ENCODE measurements around the gene EIPR1. TPM values are rescaled to one million over a fixed set of nuclear protein-coding genes. Genes with fewer than 3 reads are reported as not detected.

The EIPR1 gene
- total RNA-seq, 2 experiments from 2014 or later: 33.6 to 35.1 TPM

- intact Hi-C loops (cut with micrococcal nuclease): no loop called here
- Mint-ChIP-seq H3K9me3 (peaks cover 8% of the 10 kb centered on the region), H3K27ac (no peak overlapping the region), H3K36me3 (ENCODE audit: low read depth) (peaks cover 29% of the 10 kb centered on the region), H3K4me1 (ENCODE audit: low read depth) (no peaks in the 10 kb centered on the region), H3K27me3 (ENCODE audit: low read depth) (no peaks in the 10 kb centered on the region), H3K4me3 (no peak overlapping the region)
- CTCF ChIA-PET: no interaction called here
- DNase-seq: no peak
Observed at GRCh38 chr2:3345621-3346020, 32.0 kb downstream of the EIPR1 start.

DNA sequence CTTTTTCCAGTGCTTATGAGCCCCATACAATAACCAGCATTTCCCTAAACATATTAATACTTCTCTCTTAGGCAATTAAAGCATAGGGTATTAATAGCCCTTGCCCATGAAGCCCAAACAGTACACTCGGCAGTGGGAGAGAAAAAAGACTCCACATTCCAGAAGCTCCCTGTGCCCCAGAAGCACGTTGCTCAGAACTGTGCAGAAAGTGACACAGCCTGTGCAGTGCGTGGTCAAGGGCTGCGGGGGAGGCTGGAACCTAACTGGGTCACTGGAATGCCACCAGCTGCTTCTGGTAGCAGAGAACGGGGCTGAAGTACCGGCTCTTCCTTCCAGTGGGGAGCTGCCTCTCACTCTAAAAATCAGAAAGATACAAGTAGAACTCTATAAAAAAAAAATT lies 32.7 kb downstream of the EIPR1 start:
- DNase-seq: no peak
- H3K4me1 Mint-ChIP-seq (ENCODE audit: low read depth): no peaks in the 10 kb centered on the region
- intact Hi-C loops (cut with micrococcal nuclease): no loop called here
- no peak overlapping the region for H3K27ac Mint-ChIP-seq
- CTCF ChIA-PET: no interaction called here
- H3K27me3 Mint-ChIP-seq (ENCODE audit: low read depth): no peaks in the 10 kb centered on the region
- H3K9me3 Mint-ChIP-seq: peaks cover 1% of the 10 kb centered on the region
- H3K36me3 Mint-ChIP-seq (ENCODE audit: low read depth): peaks cover 24% of the 10 kb centered on the region
- no peak overlapping the region for H3K4me3 Mint-ChIP-seq

- peaks cover 18% of the 10 kb centered on the region for H3K36me3 Mint-ChIP-seq (ENCODE audit: low read depth)
- no peaks in the 10 kb centered on the region for H3K4me1 Mint-ChIP-seq (ENCODE audit: low read depth)
- CTCF ChIA-PET: no interaction called here
- no peak for DNase-seq
- no peaks in the 10 kb centered on the region for H3K27me3 Mint-ChIP-seq (ENCODE audit: low read depth)
- no peaks in the 10 kb centered on the region for H3K9me3 Mint-ChIP-seq
- intact Hi-C loops (cut with micrococcal nuclease): no loop called here
- no peak overlapping the region for H3K4me3 Mint-ChIP-seq
- H3K27ac Mint-ChIP-seq: no peak overlapping the region
Observed at GRCh38 chr2:3343012-3343411, 34.6 kb downstream of the EIPR1 start.

DNA sequence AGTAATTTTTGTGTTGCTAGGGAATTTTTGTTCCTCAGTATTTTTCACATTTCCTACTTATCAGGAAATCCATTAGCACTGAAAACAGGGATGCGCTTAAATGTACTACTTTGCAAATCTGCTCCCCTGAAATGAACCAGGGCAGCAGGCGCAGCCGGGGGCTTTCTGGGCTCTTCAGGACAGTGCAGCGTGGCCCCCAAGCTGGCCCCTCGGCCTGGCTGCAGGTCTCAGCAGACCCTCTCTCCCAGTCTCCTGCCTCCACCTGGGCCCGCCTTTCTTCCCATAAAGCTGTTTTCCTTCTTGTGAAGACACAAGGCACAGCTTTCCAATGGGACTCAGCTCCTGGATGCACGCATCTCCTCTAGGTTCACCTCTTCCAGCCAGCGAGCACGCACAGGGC lies 35.3 kb downstream of the EIPR1 start:
- CTCF ChIA-PET: no interaction called here
- Mint-ChIP-seq H3K36me3 (ENCODE audit: low read depth) (peaks cover 17% of the 10 kb centered on the region), H3K9me3 (no peaks in the 10 kb centered on the region), H3K4me1 (ENCODE audit: low read depth) (no peaks in the 10 kb centered on the region), H3K27me3 (ENCODE audit: low read depth) (no peaks in the 10 kb centered on the region), H3K4me3 (no peak overlapping the region), H3K27ac (no peak overlapping the region)
- intact Hi-C loops (cut with micrococcal nuclease): no loop called here
- no peak for DNase-seq

DNA sequence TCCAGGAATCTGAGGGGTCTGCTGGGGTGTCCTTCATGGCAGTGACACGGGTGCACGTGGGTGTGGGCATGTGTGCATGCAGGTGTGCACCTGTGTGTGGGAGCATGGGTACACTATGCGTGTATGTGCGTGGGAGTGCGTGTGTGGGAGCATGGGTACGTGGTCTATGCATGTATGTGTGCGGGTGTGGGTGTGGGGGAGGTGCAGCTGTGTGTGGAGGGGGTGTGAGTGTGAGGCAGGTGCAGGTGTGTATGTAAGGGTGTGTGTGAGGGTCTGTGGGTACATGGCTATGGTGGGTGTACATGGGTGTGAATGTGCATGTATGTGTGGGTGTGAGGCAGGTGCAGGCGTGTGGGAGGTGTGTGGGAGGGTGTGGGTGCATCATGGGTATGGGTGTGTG lies 36.3 kb downstream of the EIPR1 start:
- Mint-ChIP-seq H3K4me1 (ENCODE audit: low read depth) (no peaks in the 10 kb centered on the region), H3K36me3 (ENCODE audit: low read depth) (peaks cover 14% of the 10 kb centered on the region), H3K4me3 (no peak overlapping the region), H3K9me3 (no peaks in the 10 kb centered on the region), H3K27me3 (ENCODE audit: low read depth) (no peaks in the 10 kb centered on the region), H3K27ac (no peak overlapping the region)
- intact Hi-C loops (cut with micrococcal nuclease): no loop called here
- CTCF ChIA-PET: interaction anchor here (0.6 kb wide), 1 partner anchor 131 kb away, joined by 3 read pairs; no protein-coding TSS in a partner anchor
- DNase-seq: no peak

GRCh38 chr2:3340144-3340543 lies 37.5 kb downstream of the EIPR1 start:
- no peak overlapping the region for H3K27ac Mint-ChIP-seq
- H3K4me1 Mint-ChIP-seq (ENCODE audit: low read depth): no peaks in the 10 kb centered on the region
- no peak overlapping the region for H3K4me3 Mint-ChIP-seq

GRCh38 chr2:3338340-3338739 lies 39.3 kb downstream of the EIPR1 start:
- Mint-ChIP-seq H3K4me3 (no peak overlapping the region), H3K36me3 (ENCODE audit: low read depth) (peaks cover 37% of the 10 kb centered on the region), H3K4me1 (ENCODE audit: low read depth) (no peaks in the 10 kb centered on the region), H3K27me3 (ENCODE audit: low read depth) (no peaks in the 10 kb centered on the region), H3K9me3 (no peaks in the 10 kb centered on the region), H3K27ac (no peak overlapping the region)
- CTCF ChIA-PET: no interaction called here
- intact Hi-C loops (cut with micrococcal nuclease): no loop called here
- DNase-seq: no peak

More at GRCh38 chr2:3340144-3340543, 37.5 kb downstream of the EIPR1 start:
- CTCF ChIA-PET: no interaction called here
- intact Hi-C loops (cut with micrococcal nuclease): no loop called here
- Mint-ChIP-seq H3K27me3 (ENCODE audit: low read depth) (no peaks in the 10 kb centered on the region), H3K9me3 (no peaks in the 10 kb centered on the region), H3K36me3 (ENCODE audit: low read depth) (peaks cover 24% of the 10 kb centered on the region)
- DNase-seq: no peak

GRCh38 chr2:3336844-3337243 lies 40.8 kb downstream of the EIPR1 start:
- Mint-ChIP-seq H3K9me3 (no peaks in the 10 kb centered on the region), H3K27me3 (ENCODE audit: low read depth) (no peaks in the 10 kb centered on the region), H3K36me3 (ENCODE audit: low read depth) (peaks cover 47% of the 10 kb centered on the region), H3K27ac (no peak overlapping the region), H3K4me1 (ENCODE audit: low read depth) (no peaks in the 10 kb centered on the region), H3K4me3 (no peak overlapping the region)
- DNase-seq: no peak
- CTCF ChIA-PET: interaction anchor here (0.6 kb wide), 1 partner anchor 125 kb away, joined by 4 read pairs; no protein-coding TSS in a partner anchor
- intact Hi-C loops (cut with micrococcal nuclease): no loop called here

DNA sequence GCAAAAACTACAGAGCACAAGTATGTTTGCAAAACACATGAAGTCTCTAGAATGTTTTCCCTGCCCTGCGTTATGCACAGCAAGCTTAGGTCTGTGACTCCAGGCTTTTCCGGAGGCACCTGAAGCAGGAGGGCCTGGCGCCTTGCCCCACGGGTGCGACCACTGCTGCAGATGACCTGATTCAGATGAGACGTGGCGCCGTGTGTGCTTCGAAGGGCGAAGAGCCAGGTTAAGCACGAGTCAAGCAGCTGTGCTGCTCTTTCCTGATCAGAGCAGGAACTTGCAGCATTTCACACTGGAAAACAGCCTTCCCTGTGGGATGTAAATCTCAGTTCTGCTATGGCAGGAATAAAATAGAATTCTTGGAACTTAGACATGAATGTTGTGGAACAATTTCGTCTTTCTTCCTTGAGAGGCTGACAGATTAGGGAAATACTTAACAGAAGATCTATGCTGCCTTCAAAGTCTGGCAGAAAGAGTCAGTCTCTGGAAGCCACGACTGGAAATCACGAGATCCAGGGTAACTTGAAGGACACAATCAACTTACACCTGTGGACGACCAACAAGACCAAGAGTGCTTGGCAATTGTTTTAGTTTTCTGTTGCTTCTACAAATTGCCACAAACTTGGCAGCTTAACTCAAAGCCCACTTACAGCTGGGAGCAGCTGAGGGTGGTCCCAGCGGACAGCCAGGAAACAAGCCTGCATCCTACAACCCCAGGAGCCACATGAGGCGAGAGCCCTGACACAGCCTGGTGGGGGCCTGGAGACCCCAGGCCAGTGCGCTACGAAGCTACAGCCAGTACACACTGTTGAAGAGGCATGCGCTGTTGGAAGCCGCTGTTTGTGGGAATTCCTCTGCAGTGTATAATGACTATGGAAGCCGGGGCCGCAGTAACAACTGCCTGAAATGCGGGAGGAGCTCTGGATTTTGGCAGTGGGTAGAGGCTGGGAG lies 42.9 kb downstream of the EIPR1 start:
- DNase-seq: no peak
- Mint-ChIP-seq H3K4me3 (no peak overlapping the region), H3K27ac (no peak overlapping the region), H3K36me3 (ENCODE audit: low read depth) (peaks cover 59% of the 10 kb centered on the region), H3K4me1 (ENCODE audit: low read depth) (no peaks in the 10 kb centered on the region), H3K9me3 (no peaks in the 10 kb centered on the region), H3K27me3 (ENCODE audit: low read depth) (no peaks in the 10 kb centered on the region)
- CTCF ChIA-PET: no interaction called here
- intact Hi-C loops (cut with micrococcal nuclease): no loop called here

DNA sequence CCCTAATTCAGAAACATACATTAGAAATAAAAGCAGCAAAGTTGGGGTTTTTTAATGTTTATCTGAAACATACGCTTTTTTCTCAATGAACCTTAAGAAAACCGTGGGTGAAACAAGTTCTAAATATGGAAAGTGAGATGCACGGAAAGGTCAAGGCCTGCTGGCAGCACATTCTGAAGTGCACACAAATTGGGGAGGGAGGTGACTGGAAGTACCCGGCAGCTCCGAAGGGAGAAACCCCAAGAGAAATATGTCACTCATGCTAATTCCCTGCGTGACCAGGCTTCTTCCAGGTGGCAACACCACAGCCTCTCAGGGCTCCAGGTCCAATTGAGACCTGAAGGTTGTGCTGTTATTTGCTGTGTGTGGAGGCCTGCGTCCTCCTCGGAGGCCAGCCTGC lies 45.5 kb downstream of the EIPR1 start:
- DNase-seq: no peak
- intact Hi-C loops (cut with micrococcal nuclease): no loop called here
- Mint-ChIP-seq H3K4me3 (no peak overlapping the region), H3K27ac (no peak overlapping the region), H3K27me3 (ENCODE audit: low read depth) (no peaks in the 10 kb centered on the region), H3K36me3 (ENCODE audit: low read depth) (peaks cover 55% of the 10 kb centered on the region), H3K9me3 (no peaks in the 10 kb centered on the region), H3K4me1 (ENCODE audit: low read depth) (no peaks in the 10 kb centered on the region)
- CTCF ChIA-PET: no interaction called here

- H3K4me3 Mint-ChIP-seq: no peak overlapping the region
- H3K4me1 Mint-ChIP-seq (ENCODE audit: low read depth): no peaks in the 10 kb centered on the region
- H3K27me3 Mint-ChIP-seq (ENCODE audit: low read depth): no peaks in the 10 kb centered on the region
- H3K27ac Mint-ChIP-seq: no peak overlapping the region
- no peaks in the 10 kb centered on the region for H3K9me3 Mint-ChIP-seq
- peaks cover 36% of the 10 kb centered on the region for H3K36me3 Mint-ChIP-seq (ENCODE audit: low read depth)
- CTCF ChIA-PET: no interaction called here
- no peak for DNase-seq
- intact Hi-C loops (cut with micrococcal nuclease): no loop called here
Observed at GRCh38 chr2:3329491-3329890, 48.1 kb downstream of the EIPR1 start.

DNA sequence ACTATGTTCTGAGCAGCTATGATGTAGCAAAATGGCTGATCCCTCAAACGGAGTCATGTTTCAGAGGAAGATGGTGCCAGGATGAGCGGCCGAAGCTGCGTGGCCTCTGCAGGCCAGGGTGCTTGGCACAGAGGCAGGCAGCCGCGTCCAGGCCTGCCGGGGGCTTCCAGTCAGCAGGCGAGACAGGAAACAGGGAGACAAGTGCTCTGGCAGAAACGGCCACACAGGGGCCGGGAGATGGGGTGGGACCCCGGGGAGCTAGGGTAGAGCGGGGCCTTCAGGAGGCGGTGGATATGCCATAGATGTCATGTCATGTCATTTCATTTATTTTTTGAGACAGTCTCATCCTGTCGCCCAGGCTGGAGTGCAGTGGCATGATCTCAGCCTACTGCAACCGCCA lies 50.7 kb downstream of the EIPR1 start:
- no peak for DNase-seq
- no peaks in the 10 kb centered on the region for H3K9me3 Mint-ChIP-seq
- H3K27me3 Mint-ChIP-seq (ENCODE audit: low read depth): no peaks in the 10 kb centered on the region
- no peak overlapping the region for H3K27ac Mint-ChIP-seq
- no peaks in the 10 kb centered on the region for H3K4me1 Mint-ChIP-seq (ENCODE audit: low read depth)
- peaks cover 25% of the 10 kb centered on the region for H3K36me3 Mint-ChIP-seq (ENCODE audit: low read depth)
- H3K4me3 Mint-ChIP-seq: no peak overlapping the region
- CTCF ChIA-PET: no interaction called here
- intact Hi-C loops (cut with micrococcal nuclease): no loop called here

DNA sequence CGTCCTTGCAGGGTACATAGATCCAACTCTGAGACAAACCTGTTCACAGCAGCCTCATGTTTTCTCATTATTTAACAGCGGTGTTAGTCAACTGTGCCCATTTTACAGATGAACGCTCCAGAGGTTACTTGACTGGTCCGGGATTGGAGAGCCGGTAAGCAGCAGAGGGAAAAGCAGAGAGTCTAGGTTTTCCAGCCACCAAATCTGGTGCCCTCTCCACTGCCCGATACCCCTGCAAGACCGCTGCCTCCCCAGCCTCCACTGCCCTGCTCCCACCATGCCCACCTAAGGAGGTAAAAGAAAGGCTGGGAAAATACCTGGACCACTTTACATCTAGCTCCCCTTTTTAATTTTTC lies 51.5 kb downstream of the EIPR1 start:
- Mint-ChIP-seq H3K27ac (no peak overlapping the region), H3K9me3 (no peaks in the 10 kb centered on the region), H3K36me3 (ENCODE audit: low read depth) (peaks cover 25% of the 10 kb centered on the region), H3K4me1 (ENCODE audit: low read depth) (no peaks in the 10 kb centered on the region), H3K4me3 (no peak overlapping the region), H3K27me3 (ENCODE audit: low read depth) (no peaks in the 10 kb centered on the region)
- no peak for DNase-seq
- intact Hi-C loops (cut with micrococcal nuclease): no loop called here
- CTCF ChIA-PET: no interaction called here
